Body of pancreas (tissue), 4 donors: Measurements from ENCODE around the gene FCHSD2.

ENCODE experiments used
- CTCF ChIP-seq, 7 experiments: fragments of 450-650 bp in 4 of 7; fragments of 200-600 bp in 3 of 7; sonication (generic) in 3 of 7; IDR thresholded peaks; one replicate each; pipeline ENCODE4 v1.5.1; 2016 to 2019; ENCODE audit warnings: antibody characterized with exemption in 7 of 7
- POLR2A ChIP-seq, 3 donors: fragments of 450-650 bp; IDR thresholded peaks; one replicate each; pipeline ENCODE4 v1.6.1; 2016; ENCODE audit warnings: antibody characterized with exemption in 3 of 3, mild to moderate bottlenecking in 2 of 3

- no peak for TF ChIP-seq CTCF (IDR thresholded peaks at IDR 0.05)
- TF ChIP-seq POLR2A (IDR thresholded peaks at IDR 0.05): no peak
These were observed 167.5 kb downstream of the FCHSD2 start for GRCh38 chr11:72974487-72975205.
